Pancreas (tissue), 10 donors: Measurements from ENCODE around the gene ZBTB7C. TPM values are rescaled to one million over a fixed set of nuclear protein-coding genes. Genes with fewer than 3 reads are reported as not detected.

Experiments used
- ATAC-seq, 4 donors: fragments of 200-7000 bp; cut with Tn5 transposase; one replicate each; pipeline versions ENCODE4 v1.8.0 to v1.9.1; 2020; ENCODE audit warnings: mild to moderate bottlenecking in 4 of 4, moderate library complexity in 4 of 4
- DNase-seq, 6 donors: peaks; one replicate each; pipeline ENCODE4 v3.0.0-alpha.2; 2020
- FAIRE-seq: peaks from 2 replicates; lab custom pipeline; 2012; peaks lifted over from hg19 to GRCh38; lab: Jason Lieb, UNC
- H3K27ac ChIP-seq, 4 donors: fragments of 200-600 bp; sonication (generic); 1 replicate in 3 of 4; 2 replicates in 1 of 4; pipeline versions ENCODE4 v1.5.0 to v1.8.0; 2020
- H3K27me3 ChIP-seq, 4 donors: fragments of 200-600 bp; one replicate each; pipeline ENCODE4 v1.8.0; 2021
- H3K36me3 ChIP-seq, 3 donors: fragments of 200-600 bp; sonication (generic) in 1 of 3; one replicate each; pipeline versions ENCODE4 v1.5.0 to v1.8.0; 2020 to 2021
- H3K4me1 ChIP-seq, 3 donors: fragments of 200-600 bp; one replicate each; pipeline ENCODE4 v1.8.0; 2021
- H3K4me3 ChIP-seq, 4 donors: fragments of 200-600 bp; sonication (generic) in 2 of 4; one replicate each; pipeline versions ENCODE4 v1.5.0 to v1.8.0; 2020 to 2021
- H3K9me3 ChIP-seq, 4 donors: fragments of 200-600 bp; one replicate each; pipeline ENCODE4 v1.8.0; 2021
- WGBS, 2 donors: extraction: QIAGEN DNeasy Blood & Tissue Kit; methylation state at CpG; one replicate each; pipeline ENCODE4 v1.1.7; 2013; 5-methylcytosine and 5-hydroxymethylcytosine counted together
- intact Hi-C, 3 donors: fragments of 100-400 bp; cut with DNase I; formaldehyde crosslinking; loops; one replicate each; pipeline versions ENCODE4 v1.11.1 to v1.14.2; 2022
- polyA plus RNA-seq, 2 donors: library from polyadenylated mRNA; stranded (reverse); fragments of 200-250 nt; gene quantifications; one replicate each; pipeline ENCODE4 v1.2.3, GENCODE V29; 2013
- total RNA-seq, 6 donors: library from RNA; stranded (reverse); fragmentation: NEBNext Ultra II Directional in 4 of 6; extraction: Animal tissue kit (Norgen Biotek cat#: 25700) in 4 of 6; gene quantifications; one replicate each; pipeline versions ENCODE4 v1.2.1 to v1.2.4, GENCODE V29; 2021 to 2023
- TF ChIP-seq, protein P1 (sequence below), 4 donors: fragments of 200-600 bp; sonication (generic) in 3 of 4; IDR thresholded peaks; one replicate each; pipeline versions ENCODE4 v1.5.0 to v1.8.0; 2021; ENCODE audit warnings: antibody characterized with exemption in 4 of 4
- donor health status: healthy with polysubstance abuse.
- donor health status: DM: no; HTN: no; CAD: no; lungs with moderate emphysema.
- donor health status: DM: no; HTN: no; CAD: no.
- donor health status: control.
- donor health status: control.
- donor health status: Bipolar disorder and iron deficiency.
- donor health status: DM: yes; HTN: yes; CAD: no.
- donor health status: DM: no; HTN: no; CAD: no.
- donor health status: DM: no; HTN: no; CAD: no.
- donor health status: DM: yes; HTN: yes; CAD: no.

The ZBTB7C gene
- total and polyA plus RNA-seq, 8 donors: 0.35 to 1.7 (median 0.91) TPM

DNA sequence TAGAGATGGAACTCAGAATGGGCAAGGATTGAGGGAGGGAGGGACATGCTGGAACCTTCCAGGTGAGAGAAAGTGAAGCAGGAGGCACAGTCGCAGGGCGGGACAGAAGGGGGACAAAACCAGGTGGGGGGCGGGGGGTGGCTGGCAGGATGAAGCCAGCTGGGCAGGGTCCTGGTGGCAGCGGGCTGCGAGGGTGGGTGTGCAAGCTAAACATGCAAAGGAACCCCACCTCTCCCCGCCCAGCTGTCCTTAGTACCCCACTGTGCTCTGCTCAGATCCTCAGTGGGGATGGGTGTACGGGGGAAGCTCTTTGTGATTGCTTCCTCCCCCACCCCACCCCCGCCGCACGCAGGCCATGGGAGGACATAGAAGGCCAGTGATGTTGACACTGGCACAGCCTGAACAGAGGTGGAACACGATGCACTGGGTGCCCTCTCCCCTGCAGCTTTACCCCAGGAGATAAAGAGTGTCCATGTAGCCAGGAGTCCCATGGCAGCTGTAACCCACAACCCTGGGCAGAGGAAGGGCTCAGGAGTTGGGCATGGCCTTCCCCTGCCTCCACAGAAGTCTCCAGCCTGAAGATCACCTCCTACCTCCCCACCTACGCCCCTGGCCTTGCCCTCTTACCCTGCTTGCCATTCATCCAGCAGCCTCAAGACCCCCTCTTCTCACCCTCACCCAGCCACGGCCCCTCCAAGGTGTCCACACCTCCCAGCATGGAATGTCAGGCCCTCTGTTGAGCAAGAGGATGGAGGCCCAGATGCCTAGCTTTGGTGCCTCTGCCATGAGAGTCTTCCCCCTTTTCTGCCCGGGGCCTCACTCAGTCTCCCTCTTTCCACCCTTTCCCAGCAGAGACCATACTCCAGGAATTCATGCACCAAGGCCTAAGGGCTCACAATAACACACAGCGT lies 206.6 kb downstream of the ZBTB7C start:
- FAIRE-seq: no peak
- TF ChIP-seq, protein P1, sequence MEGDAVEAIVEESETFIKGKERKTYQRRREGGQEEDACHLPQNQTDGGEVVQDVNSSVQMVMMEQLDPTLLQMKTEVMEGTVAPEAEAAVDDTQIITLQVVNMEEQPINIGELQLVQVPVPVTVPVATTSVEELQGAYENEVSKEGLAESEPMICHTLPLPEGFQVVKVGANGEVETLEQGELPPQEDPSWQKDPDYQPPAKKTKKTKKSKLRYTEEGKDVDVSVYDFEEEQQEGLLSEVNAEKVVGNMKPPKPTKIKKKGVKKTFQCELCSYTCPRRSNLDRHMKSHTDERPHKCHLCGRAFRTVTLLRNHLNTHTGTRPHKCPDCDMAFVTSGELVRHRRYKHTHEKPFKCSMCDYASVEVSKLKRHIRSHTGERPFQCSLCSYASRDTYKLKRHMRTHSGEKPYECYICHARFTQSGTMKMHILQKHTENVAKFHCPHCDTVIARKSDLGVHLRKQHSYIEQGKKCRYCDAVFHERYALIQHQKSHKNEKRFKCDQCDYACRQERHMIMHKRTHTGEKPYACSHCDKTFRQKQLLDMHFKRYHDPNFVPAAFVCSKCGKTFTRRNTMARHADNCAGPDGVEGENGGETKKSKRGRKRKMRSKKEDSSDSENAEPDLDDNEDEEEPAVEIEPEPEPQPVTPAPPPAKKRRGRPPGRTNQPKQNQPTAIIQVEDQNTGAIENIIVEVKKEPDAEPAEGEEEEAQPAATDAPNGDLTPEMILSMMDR (IDR thresholded peaks at IDR 0.05): no peak
- H3K4me1 ChIP-seq: no peaks in the 10 kb centered on the region
- no peaks in the 10 kb centered on the region for H3K9me3 ChIP-seq
- no peak overlapping the region for H3K4me3 ChIP-seq
- no peaks in the 10 kb centered on the region for H3K27me3 ChIP-seq
- ATAC-seq: no peak
- WGBS, 2 donors: 79 to 82% methylated on average over 12 to 15 of the region's 15 CpGs
- H3K36me3 ChIP-seq: no peaks in the 10 kb centered on the region
- intact Hi-C loops: no loop called here
- DNase-seq: no peak
- no peak overlapping the region for H3K27ac ChIP-seq

DNA sequence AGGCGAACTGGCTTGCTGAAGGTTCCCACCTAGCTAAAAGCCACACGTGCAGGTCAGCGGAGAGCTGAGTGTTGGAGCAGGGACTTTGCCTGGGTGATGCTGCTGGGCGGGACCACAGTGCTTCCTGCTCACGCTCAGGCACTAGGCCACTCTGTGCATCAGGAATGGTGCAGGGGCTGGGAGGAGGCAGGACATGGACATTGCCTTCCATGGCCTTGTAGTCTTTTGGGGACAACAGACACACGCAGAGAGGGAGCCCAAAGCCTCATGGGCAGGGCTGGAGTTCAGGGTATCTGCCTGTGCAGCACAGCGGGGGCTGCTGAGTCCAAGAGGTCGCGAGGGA lies 207.2 kb downstream of the ZBTB7C start:
- Histone ChIP-seq H3K27me3 (no peaks in the 10 kb centered on the region), H3K4me3 (no peak overlapping the region), H3K27ac (no peak overlapping the region), H3K36me3 (no peaks in the 10 kb centered on the region), H3K4me1 (no peaks in the 10 kb centered on the region), H3K9me3 (no peaks in the 10 kb centered on the region)
- FAIRE-seq (no peak), ATAC-seq (no peak), DNase-seq (no peak)
- 88 to 93% methylated on average over 9 of the region's 9 CpGs for WGBS, 2 donors
- intact Hi-C loops: no loop called here
- TF ChIP-seq, protein P1 (IDR thresholded peaks at IDR 0.05): no peak

DNA sequence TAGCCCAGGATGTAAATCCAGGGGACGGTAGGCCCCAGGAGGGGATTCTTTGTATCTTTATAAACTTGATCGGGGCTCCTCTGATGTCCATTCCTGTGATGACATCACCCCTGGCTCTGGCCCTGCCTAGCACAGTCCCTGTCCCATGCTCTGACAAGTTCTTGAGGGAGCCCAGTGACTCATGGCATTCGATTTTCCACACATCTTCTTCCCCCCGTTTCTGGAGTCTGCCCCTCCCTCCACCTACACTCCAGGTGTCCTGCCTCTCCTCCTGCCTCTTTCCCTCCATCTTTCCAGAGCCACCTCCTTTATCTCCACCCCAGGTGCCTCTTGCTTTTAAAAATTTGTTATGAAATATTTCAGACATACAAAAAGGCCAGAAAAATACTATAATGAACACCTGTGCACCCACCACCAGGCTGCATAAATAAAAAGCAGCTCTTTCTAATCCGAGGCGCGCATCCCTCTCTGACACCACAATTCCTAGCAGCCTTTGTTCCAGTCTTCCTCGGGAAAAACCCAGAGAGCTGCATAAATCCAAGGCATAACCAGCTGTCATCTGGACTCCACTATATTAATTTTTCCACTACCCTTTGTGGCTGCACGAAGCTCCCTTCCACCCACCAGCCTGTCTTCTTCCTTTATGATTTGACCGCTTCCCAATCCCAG lies 207.7 kb downstream of the ZBTB7C start:
- H3K27ac ChIP-seq: no peak overlapping the region
- H3K4me1 ChIP-seq: no peaks in the 10 kb centered on the region
- no peaks in the 10 kb centered on the region for H3K36me3 ChIP-seq
- H3K27me3 ChIP-seq: no peaks in the 10 kb centered on the region
- no peak for DNase-seq
- TF ChIP-seq, protein P1 (IDR thresholded peaks at IDR 0.05): no peak
- H3K9me3 ChIP-seq: no peaks in the 10 kb centered on the region
- no peak for FAIRE-seq
- ATAC-seq: no peak
- WGBS, 2 donors: 69 to 81% methylated on average over 10 of the region's 10 CpGs
- intact Hi-C loops: no loop called here
- H3K4me3 ChIP-seq: no peak overlapping the region

DNA sequence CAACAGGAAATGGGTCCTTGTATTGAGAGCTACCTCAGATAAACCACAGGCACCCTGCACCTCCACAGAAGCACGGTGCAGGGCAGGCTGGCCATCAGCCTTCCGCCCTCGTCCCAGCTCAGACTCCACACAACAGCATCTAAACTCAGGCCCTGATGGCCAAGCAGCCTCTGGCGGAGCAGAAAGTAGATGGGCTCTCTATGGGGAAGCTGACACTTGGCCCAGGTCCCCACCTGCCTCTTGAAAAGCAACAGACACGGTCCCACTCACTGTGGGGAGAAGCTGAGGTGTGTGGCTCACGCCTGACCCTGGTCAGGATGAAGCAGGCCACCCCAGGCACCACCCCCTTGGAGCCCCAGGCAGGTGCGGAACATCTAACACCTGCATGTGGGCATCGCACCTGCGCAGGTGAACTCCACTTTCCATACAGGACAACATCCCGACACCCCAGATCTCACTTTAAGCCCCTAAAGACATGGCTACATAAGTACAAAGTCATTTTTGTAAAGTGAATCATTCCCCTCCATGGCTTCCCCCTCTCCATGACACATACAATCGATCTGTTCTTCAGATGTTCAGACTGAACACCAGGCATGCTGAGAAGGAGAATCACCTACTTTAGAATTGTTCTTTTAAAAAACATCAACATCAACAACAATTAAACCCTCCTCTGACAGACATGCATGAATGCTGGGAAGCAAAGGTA lies 208.4 kb downstream of the ZBTB7C start:
- Histone ChIP-seq H3K4me1 (no peaks in the 10 kb centered on the region), H3K4me3 (no peak overlapping the region), H3K36me3 (no peaks in the 10 kb centered on the region), H3K27ac (no peak overlapping the region), H3K27me3 (no peaks in the 10 kb centered on the region), H3K9me3 (no peaks in the 10 kb centered on the region)
- ATAC-seq (no peak), FAIRE-seq (no peak), DNase-seq (no peak)
- intact Hi-C loops: no loop called here
- TF ChIP-seq, protein P1 (IDR thresholded peaks at IDR 0.05): no peak
- 74 to 83% methylated on average over 11 of the region's 11 CpGs for WGBS, 2 donors
